KMS-11 (cell line): ENCODE data around the gene VASH2.

ENCODE experiments used
- H2AFZ ChIP-seq: fragments of 200-600 bp; sonication (generic); 2 replicates; pipeline ENCODE4 v1.6.1; 2016; ENCODE audit warnings: antibody characterized with exemption, mixed run types, low read depth
- H3K27ac ChIP-seq: fragments of 200-600 bp; sonication (generic); 2 replicates; pipeline ENCODE4 v1.6.1; 2016; ENCODE audit warnings: mild to moderate bottlenecking, mixed run types
- H3K27me3 ChIP-seq: fragments of 200-600 bp; sonication (generic); 2 replicates; pipeline ENCODE4 v1.6.1; 2017; ENCODE audit warnings: mild to moderate bottlenecking, low read depth, mixed run types, moderate library complexity; ENCODE audit not compliant: insufficient read depth
- H3K36me3 ChIP-seq: fragments of 200-600 bp; sonication (generic); 2 replicates; pipeline ENCODE4 v1.6.1; 2017; ENCODE audit warnings: mild to moderate bottlenecking, mixed run types; ENCODE audit not compliant: insufficient read depth
- H3K4me1 ChIP-seq: fragments of 200-600 bp; sonication (generic); 2 replicates; pipeline ENCODE4 v1.6.1; 2016; ENCODE audit warnings: mild to moderate bottlenecking, low read depth, mixed run types; ENCODE audit not compliant: poor library complexity, severe bottlenecking
- H3K4me2 ChIP-seq: fragments of 200-600 bp; sonication (generic); 2 replicates; pipeline ENCODE4 v1.7.0; 2016; ENCODE audit warnings: mild to moderate bottlenecking, mixed run types
- H3K4me3 ChIP-seq: fragments of 200-600 bp; sonication (generic); IDR thresholded peaks from 2 replicates; pipeline ENCODE4 v1.6.1; 2017; ENCODE audit warnings: low read depth, low read length, mixed read lengths; ENCODE audit not compliant: insufficient read depth
- H3K79me2 ChIP-seq: fragments of 200-600 bp; sonication (generic); 2 replicates; pipeline ENCODE4 v1.6.1; 2016; ENCODE audit warnings: low read depth, mixed run types; ENCODE audit not compliant: insufficient read depth
- H3K9ac ChIP-seq: fragments of 200-600 bp; sonication (generic); 2 replicates; pipeline ENCODE4 v1.6.1; 2016; ENCODE audit warnings: mild to moderate bottlenecking, mixed run types
- H4K20me1 ChIP-seq: fragments of 200-600 bp; sonication (generic); 2 replicates; pipeline ENCODE4 v1.6.1; 2016; ENCODE audit warnings: mild to moderate bottlenecking, mixed run types; ENCODE audit not compliant: insufficient read depth
- TF ChIP-seq, protein P1 (sequence below): fragments of 200-600 bp; sonication (generic); conservative IDR thresholded peaks from 2 replicates; pipeline ENCODE4 v1.6.1; 2017; ENCODE audit warnings: low read depth, mild to moderate bottlenecking, antibody characterized with exemption, low read length, moderate library complexity, mixed read lengths

Gene VASH2

DNA sequence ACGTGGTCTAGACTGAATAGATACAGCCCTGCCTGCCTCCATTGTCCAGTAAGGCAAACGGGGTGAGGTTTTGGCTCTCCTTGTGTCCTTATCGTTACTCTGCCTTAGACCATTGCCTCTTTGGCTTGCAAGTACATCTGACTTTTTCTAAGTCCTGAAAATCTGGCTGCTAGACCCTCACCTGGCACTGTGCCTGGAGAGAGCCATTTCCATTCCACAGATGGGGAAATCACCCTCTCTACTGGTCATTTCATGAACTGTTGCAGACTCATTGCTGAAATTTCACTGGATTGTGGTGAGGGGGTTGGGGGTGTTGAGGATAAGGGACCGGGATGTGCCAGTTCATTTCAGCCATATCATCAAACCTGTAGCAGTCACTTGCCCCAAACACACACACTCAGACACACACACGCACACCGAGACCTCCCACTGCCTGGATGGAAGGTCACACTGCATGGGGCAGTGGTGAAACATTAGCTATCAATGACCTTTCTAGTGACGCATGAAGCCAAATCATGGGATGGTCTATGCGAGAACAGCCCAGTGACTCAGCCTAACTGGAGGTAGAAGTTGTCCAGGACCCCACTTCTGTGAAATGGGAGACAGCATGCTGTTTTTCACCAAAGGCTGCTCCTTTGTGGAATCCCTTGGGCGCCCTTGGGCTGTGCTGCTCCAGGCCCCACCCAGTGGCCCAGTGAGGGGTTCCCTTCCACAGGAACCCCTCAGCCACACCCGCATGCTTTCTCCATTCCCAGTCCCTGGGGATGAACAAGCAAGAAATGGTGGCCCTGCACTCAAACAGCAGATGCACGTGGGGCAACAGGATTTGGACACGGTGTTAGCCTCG lies 34.9 kb upstream of the VASH2 start:
- no peaks in the 10 kb centered on the region for H3K27me3 ChIP-seq
- no peak overlapping the region for H2AFZ ChIP-seq
- H3K4me3 ChIP-seq: no peak overlapping the region
- TF ChIP-seq, protein P1, sequence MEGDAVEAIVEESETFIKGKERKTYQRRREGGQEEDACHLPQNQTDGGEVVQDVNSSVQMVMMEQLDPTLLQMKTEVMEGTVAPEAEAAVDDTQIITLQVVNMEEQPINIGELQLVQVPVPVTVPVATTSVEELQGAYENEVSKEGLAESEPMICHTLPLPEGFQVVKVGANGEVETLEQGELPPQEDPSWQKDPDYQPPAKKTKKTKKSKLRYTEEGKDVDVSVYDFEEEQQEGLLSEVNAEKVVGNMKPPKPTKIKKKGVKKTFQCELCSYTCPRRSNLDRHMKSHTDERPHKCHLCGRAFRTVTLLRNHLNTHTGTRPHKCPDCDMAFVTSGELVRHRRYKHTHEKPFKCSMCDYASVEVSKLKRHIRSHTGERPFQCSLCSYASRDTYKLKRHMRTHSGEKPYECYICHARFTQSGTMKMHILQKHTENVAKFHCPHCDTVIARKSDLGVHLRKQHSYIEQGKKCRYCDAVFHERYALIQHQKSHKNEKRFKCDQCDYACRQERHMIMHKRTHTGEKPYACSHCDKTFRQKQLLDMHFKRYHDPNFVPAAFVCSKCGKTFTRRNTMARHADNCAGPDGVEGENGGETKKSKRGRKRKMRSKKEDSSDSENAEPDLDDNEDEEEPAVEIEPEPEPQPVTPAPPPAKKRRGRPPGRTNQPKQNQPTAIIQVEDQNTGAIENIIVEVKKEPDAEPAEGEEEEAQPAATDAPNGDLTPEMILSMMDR: 0 out of 2 replicates have a peak, but pooled peaks have one; percentile 12
- H3K27ac ChIP-seq: no peak overlapping the region
- H3K4me2 ChIP-seq: no peak overlapping the region
- H3K9ac ChIP-seq: no peak overlapping the region
- no peaks in the 10 kb centered on the region for H3K4me1 ChIP-seq
- H3K36me3 ChIP-seq: no peaks in the 10 kb centered on the region
- H3K79me2 ChIP-seq: no peaks in the 10 kb centered on the region
- H4K20me1 ChIP-seq: no peaks in the 10 kb centered on the region

DNA sequence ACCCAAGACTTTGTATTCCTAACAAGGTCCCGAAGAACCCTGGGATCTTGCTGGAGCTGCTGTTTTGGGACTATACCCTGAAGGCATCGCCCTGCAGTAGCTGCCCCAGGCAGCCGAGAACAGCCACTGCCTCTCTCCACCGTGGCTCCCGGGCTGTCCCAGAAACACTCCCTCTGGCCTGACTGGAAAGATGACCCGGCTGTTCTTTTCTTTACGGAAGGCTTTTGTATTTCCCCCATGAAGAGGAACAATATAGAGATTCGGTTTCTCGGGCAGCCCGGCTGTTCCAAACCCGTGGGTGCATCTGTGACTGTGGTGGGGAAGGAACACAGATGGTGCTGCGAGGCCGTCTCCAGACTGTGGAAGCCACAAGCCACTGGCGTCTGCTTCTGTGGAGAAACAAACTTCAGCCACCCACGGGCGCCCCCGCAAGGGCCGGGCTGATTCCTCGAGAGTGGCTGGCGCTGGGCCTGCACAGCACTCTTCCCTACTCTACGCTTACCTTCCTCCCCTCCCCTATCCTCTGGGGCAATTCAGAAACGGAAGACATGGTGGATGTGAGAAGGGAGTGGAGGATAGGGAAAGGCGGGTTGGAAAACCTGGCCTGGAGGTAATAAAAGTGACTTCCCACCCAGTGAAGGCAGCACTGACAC lies 33.7 kb upstream of the VASH2 start:
- Histone ChIP-seq H4K20me1 (no peaks in the 10 kb centered on the region), H3K9ac (no peak overlapping the region), H3K36me3 (no peaks in the 10 kb centered on the region), H3K79me2 (no peaks in the 10 kb centered on the region), H3K27ac (no peak overlapping the region), H3K4me2 (no peak overlapping the region), H3K27me3 (no peaks in the 10 kb centered on the region), H3K4me3 (no peak overlapping the region), H2AFZ (no peak overlapping the region), H3K4me1 (no peaks in the 10 kb centered on the region)
- TF ChIP-seq, protein P1: no peak

DNA sequence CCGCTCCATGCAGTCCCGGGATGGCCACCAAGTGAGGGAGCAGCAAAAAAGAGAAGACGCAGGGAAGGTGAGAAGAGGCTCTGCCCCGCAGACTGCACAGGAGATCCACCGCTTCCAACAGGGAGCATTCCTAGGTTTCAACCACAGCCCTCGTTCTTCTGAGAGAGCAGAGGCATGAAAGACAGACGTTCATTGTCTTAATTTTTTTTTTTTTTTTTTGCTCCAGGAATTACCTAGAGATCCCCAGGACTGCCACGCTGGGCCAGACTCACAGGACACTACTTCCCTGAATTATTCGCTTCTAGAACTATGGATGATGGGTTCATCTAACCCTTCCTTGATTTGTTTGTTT lies 33.2 kb upstream of the VASH2 start:
- Histone ChIP-seq H3K4me2 (no peak overlapping the region), H3K27ac (no peak overlapping the region), H4K20me1 (no peaks in the 10 kb centered on the region), H3K36me3 (no peaks in the 10 kb centered on the region), H3K4me3 (no peak overlapping the region), H3K9ac (no peak overlapping the region), H3K79me2 (no peaks in the 10 kb centered on the region), H3K27me3 (no peaks in the 10 kb centered on the region), H3K4me1 (no peaks in the 10 kb centered on the region), H2AFZ (no peak overlapping the region)
- TF ChIP-seq, protein P1: no peak

DNA sequence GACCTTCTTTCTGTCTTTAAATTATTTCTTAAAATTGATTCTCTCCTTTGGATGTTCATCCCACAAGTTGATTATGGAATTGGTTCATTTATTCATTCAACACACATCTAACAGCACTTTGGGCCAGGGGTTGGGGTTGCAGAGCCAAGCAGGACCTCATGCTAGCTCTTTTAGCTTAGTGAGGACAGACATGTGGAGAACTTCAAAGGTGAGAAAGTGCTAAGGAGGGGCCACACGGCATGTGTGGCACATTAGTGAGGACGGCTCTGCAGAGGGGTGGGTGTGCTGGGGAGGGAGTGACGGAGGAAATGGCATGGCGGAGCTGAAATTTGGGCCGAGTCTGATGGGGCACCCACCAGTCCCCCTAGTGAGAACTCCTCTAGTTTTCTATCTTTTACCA lies 32.5 kb upstream of the VASH2 start:
- H3K27me3 ChIP-seq: no peaks in the 10 kb centered on the region
- H4K20me1 ChIP-seq: no peaks in the 10 kb centered on the region
- no peaks in the 10 kb centered on the region for H3K4me1 ChIP-seq
- H3K27ac ChIP-seq: no peak overlapping the region
- H2AFZ ChIP-seq: no peak overlapping the region
- H3K4me3 ChIP-seq: no peak overlapping the region
- TF ChIP-seq, protein P1: no peak
- H3K4me2 ChIP-seq: no peak overlapping the region
- no peak overlapping the region for H3K9ac ChIP-seq
- H3K79me2 ChIP-seq: no peaks in the 10 kb centered on the region
- H3K36me3 ChIP-seq: no peaks in the 10 kb centered on the region
